Activated CD8-positive, alpha-beta T cell treated with anti-CD3 and anti-CD28 coated beads, Interleukin-2, amount 10 ng/mL, durations not matched to agents 7 days and 5 days (primary cell): ENCODE measurements around the gene LBHD2. TPM values are rescaled to one million over a fixed set of nuclear protein-coding genes. Genes with fewer than 3 reads are reported as not detected.

ENCODE experiments used
- ATAC-seq: fragments of 150-1000 bp; cut with Tn5 transposase; one replicate; pipeline ENCODE4 v1.10.0; 2021; ENCODE audit warnings: moderate library complexity
- CTCF ChIA-PET: fragments of 350-600 bp; sonication (Branson Sonifier 250); formaldehyde crosslinking; loops from one replicate; lab custom pipeline; 2021; ENCODE audit warnings: antibody characterized with exemption; lab: Charles Lee
- POLR2A ChIA-PET: fragments of 350-600 bp; sonication (Branson Sonifier 250); formaldehyde crosslinking; loops from one replicate; lab custom pipeline; 2021; ENCODE audit warnings: antibody characterized with exemption; lab: Charles Lee
- DNase-seq: peaks from one replicate; pipeline ENCODE4 v3.0.0-alpha.2; 2020
- H3K27ac Mint-ChIP-seq: one replicate; pipeline ENCODE4 v1.8.0; 2021; ENCODE audit warnings: mild to moderate bottlenecking, mixed read lengths
- H3K27me3 Mint-ChIP-seq: one replicate; pipeline ENCODE4 v1.8.0; 2021; ENCODE audit warnings: low read depth, mixed read lengths
- H3K36me3 Mint-ChIP-seq: one replicate; pipeline ENCODE4 v1.8.0; 2021; ENCODE audit warnings: low read depth, mixed read lengths
- H3K4me1 Mint-ChIP-seq: one replicate; pipeline ENCODE4 v1.8.0; 2021; ENCODE audit warnings: low read depth, mixed read lengths
- H3K4me3 Mint-ChIP-seq: one replicate; pipeline ENCODE4 v1.8.0; 2021; ENCODE audit warnings: mild to moderate bottlenecking, mixed read lengths
- H3K9me3 Mint-ChIP-seq: one replicate; pipeline ENCODE4 v1.8.0; 2022; ENCODE audit warnings: mixed read lengths; ENCODE audit not compliant: insufficient read depth
- total RNA-seq, 2 experiments: library from RNA; stranded (reverse); gene quantifications; one replicate each; pipeline ENCODE4 v1.2.3, GENCODE V29; 2021

LBHD2 gene
- total RNA-seq, 2 experiments from 2014 or later, result not detected

DNA sequence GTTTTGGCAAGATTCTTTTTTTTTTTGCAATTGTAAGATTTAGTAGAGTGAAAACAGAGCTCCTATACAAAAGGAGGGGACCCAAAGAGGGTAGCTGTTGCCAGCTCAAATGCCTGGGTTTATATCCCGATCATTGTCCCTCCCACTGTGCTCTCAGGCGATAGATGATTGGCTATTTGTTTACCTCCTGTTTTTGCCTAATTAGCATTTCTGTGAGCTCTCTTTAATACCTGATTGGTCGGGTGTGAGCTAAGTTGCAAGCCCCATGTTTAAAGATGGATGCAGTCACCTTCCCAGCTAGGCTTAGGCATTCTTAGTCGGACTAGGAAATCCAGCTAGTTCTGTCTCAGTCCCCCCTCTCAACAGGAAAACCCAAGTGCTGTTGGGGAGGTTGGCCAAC lies 12.4 kb downstream of the LBHD2 start:
- no peaks in the 10 kb centered on the region for H3K36me3 Mint-ChIP-seq
- H3K9me3 Mint-ChIP-seq, result no peaks in the 10 kb centered on the region
- DNase-seq, result no peak
- H3K4me1 Mint-ChIP-seq, result peaks cover 5% of the 10 kb centered on the region
- no peak overlapping the region for H3K4me3 Mint-ChIP-seq
- POLR2A ChIA-PET, result interaction anchor here (1.0 kb wide), 1 partner anchor 198 kb away, joined by 3 read pairs; no protein-coding TSS in a partner anchor
- peaks cover 3% of the 10 kb centered on the region for H3K27me3 Mint-ChIP-seq
- ATAC-seq, result no peak
- CTCF ChIA-PET, result interaction anchor here (1.1 to 3.8 kb wide), 2 partner anchors 9 to 22 kb away, joined by 3 to 36 read pairs; no protein-coding TSS in a partner anchor
- no peak overlapping the region for H3K27ac Mint-ChIP-seq

DNA sequence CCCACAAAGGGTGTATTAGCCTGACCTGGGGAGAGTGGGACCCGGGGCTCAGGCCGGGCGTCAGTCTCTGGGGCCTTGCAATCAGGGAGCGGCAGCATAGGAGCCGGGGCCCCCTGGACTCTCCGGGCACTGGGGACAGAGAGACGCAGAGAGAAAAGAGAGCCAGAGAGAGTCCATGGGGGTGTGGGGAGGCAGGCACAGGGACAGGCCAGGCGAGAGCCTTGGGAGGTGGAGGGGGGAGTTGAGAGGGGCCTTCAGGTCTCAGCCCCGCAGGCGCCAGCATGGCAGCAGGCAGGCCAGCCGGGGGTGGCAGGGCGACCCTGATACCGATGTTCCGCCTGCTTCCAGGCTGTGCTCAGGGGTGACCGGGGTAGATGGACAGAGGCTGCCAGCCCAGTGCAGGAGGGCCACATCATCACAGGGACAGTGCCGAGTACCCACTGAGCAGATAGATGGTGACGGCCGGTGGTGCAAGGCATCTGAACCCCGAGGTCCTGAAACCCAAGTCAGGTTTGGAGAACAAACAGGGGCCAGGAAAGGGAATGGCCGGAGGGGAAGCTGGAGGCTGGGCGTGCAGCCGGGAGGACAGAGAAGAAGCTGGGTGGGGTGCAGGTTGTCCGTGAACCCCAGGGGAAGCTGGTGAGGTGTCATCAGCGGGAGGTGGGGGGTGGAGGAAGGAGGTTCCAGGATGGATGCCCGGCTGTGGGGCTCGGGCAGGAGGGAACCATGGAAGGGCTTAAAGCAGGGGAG lies 13.4 kb downstream of the LBHD2 start:
- ATAC-seq (no peak), DNase-seq (no peak)
- Mint-ChIP-seq H3K36me3 (no peaks in the 10 kb centered on the region), H3K9me3 (no peaks in the 10 kb centered on the region), H3K4me3 (no peak overlapping the region), H3K27me3 (peaks cover 11% of the 10 kb centered on the region), H3K4me1 (no peaks in the 10 kb centered on the region), H3K27ac (no peak overlapping the region)
- ChIA-PET POLR2A (no interaction called here), CTCF (interaction anchor here (3.8 kb wide), 1 partner anchor 8 kb away, joined by 36 read pairs; no protein-coding TSS in a partner anchor)

DNA sequence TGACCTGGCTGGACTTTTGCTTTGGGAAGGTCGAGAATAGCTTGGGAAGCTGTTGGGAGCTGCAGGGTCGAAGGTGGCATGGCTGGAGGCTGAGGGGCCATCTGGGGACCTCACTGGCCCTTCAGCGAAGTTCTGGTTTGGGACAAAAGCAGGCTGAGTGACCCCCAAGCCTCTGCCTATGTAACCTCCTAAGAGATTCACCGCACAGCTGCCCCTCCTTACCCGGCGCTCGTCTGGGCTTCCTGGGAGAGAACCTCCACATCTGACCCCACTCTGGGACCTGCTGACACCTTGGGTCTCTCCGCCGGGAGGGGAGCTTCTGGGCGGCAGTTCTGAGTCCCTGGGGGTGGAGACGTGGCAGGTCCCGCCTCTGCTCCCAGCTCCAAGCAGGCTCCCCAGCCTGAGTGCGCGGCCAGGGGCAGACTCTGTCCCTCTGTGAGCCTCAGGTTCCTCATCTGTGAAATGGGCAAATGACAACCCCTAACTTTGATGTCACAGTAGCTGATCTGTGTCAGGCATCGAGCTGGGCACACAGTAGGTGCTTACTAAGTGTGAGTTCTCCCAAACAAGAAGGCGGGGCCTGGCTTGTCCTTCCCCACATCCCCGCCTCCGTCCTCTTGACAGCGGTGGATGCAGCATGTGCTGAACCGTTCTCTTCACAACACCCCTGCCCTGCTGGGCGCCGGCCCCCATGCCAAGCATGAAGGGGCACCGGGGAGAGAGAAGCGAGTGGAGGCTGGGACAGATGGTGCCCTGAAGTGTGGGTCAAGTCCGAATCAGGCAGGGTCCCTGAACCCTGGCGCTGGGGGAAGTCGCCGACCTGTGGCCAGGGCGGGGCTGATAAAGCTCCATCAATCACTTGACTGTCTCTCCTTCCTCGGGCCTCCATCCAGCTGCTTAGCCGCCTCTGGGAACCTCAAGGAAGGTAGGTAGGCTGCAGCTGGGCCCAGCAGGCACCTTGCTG lies 14.3 kb downstream of the LBHD2 start:
- Mint-ChIP-seq H3K9me3 (no peaks in the 10 kb centered on the region), H3K36me3 (no peaks in the 10 kb centered on the region), H3K27ac (no peak overlapping the region), H3K4me3 (no peak overlapping the region), H3K4me1 (no peaks in the 10 kb centered on the region), H3K27me3 (peaks cover 16% of the 10 kb centered on the region)
- ATAC-seq (no peak), DNase-seq (no peak)
- ChIA-PET CTCF (no interaction called here), POLR2A (no interaction called here)

DNA sequence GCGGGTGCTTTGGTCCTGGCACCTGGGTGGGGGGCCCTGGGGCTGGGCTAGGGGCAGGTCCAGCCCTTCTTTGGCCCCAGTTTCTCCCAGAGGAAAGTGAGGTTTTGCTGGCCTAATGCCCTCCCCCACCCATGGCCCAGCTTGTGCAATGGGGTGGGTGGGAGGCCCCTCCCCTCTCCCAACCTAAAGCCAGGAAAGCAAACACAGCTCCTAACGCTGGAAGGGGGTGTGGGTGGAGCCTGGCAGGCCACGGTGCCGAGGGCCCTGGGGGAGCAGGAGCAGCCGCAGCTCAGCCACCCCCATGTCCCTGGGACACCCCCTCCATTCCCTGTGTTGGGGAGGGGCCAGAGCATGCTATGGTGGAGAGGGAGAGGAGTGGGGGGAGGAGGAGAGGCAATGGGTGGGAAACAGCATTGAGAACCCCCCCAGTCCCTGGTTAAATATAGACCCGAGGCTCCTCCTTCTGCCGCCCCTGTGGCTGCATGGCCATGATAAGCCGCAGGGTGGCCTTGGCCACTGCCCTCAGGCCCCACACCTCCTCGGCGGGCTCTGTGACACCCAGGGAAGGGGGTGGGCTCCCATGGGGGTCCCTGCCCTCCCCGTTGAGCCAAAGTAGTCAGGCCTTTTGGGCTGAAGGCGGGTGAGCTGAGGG lies 15.2 kb downstream of the LBHD2 start:
- ATAC-seq, result no peak

DNA sequence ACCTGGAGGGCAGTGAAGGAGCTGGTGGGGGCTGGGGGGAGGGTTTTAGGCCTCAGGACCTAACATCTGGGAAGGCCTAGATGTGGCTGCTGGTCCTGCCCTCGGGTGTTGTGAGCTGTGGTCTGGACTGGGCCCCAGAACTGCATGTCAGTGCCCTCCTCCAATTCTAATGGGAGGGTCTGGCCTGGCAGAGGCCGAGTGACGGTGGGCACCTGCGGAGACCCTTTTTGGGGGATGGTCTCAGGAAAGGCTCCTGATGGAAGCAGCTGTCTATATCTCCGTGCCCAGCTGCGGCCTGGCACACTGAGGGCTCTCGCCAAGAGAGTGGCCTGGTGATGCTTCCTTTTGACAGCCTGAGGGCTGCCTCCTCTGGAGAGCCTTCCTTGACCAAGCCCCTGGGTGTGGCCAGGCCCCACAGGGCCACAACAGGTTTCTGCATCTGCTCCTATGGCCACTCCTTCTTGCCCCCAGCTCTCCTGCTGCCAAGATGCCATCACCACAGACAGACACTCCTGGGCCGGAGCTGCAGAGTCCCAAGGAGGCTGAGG lies 15.8 kb downstream of the LBHD2 start:
- ATAC-seq (no peak), DNase-seq (no peak)
- H3K9me3 Mint-ChIP-seq, result no peaks in the 10 kb centered on the region
- peaks cover 23% of the 10 kb centered on the region for H3K27me3 Mint-ChIP-seq
- POLR2A ChIA-PET, result no interaction called here
- CTCF ChIA-PET, result interaction anchor here (1.0 kb wide), 1 partner anchor 146 kb away, joined by 3 read pairs; no protein-coding TSS in a partner anchor
- H3K4me3 Mint-ChIP-seq, result no peak overlapping the region
- no peaks in the 10 kb centered on the region for H3K36me3 Mint-ChIP-seq
- H3K4me1 Mint-ChIP-seq, result peaks cover 3% of the 10 kb centered on the region
- H3K27ac Mint-ChIP-seq, result no peak overlapping the region

More for the DNA sequence above, 15.2 kb downstream of the LBHD2 start:
- Mint-ChIP-seq H3K9me3 (no peaks in the 10 kb centered on the region), H3K4me3 (no peak overlapping the region), H3K27me3 (peaks cover 21% of the 10 kb centered on the region), H3K36me3 (no peaks in the 10 kb centered on the region), H3K4me1 (peaks cover 3% of the 10 kb centered on the region), H3K27ac (no peak overlapping the region)
- DNase-seq, result no peak
- CTCF ChIA-PET, result interaction anchor here (1.0 kb wide), 1 partner anchor 147 kb away, joined by 3 read pairs; no protein-coding TSS in a partner anchor
- POLR2A ChIA-PET, result no interaction called here

DNA sequence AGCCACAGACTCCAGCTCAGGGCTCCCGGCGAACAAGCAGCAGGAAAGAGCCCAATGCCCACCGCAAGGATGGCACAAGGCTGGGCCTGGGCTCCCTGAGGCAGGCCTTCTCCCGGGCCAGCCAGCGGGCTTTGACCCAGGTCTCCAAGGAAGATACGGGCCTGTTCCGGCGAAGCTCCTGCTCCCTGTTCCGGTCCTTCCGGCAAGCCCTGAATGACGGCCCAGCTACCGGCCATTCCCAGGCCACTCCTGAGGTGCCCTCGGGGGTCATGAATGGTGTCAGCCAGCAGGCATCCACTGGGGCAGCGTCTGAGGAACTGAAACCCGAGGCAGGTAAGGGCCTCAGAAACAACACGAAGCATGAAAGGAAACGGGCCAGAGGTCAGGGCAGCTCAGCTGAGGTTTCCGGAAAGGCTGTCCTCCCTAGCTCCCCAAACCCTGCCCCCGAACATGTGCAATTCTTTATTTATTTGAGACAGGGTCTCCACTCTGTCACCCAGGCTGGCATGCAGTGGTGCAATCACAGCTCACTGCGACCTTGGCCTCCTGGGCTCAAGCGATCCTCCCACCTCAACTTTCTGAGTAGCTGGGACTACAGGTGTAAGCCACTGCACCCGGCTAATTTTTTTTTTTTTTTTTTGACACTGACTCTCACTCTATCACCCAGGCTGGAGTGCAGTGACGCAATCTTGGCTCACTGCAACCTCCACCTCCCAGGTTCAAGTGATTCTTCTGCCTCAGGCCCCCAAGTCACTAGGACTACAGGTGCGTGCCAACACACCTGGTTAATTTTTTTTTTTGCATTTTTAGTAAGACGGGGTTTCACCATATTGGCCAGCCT lies 16.5 kb downstream of the LBHD2 start:
- DNase-seq, result no peak
- ChIA-PET CTCF (interaction anchor here (1.0 kb wide), 1 partner anchor 146 kb away, joined by 3 read pairs; no protein-coding TSS in a partner anchor), POLR2A (no interaction called here)
- no peak overlapping the region for H3K27ac Mint-ChIP-seq
- no peaks in the 10 kb centered on the region for H3K9me3 Mint-ChIP-seq
- no peaks in the 10 kb centered on the region for H3K36me3 Mint-ChIP-seq
- no peak overlapping the region for H3K4me3 Mint-ChIP-seq
- H3K4me1 Mint-ChIP-seq, result peaks cover 6% of the 10 kb centered on the region
- ATAC-seq, result no peak
- peaks cover 28% of the 10 kb centered on the region for H3K27me3 Mint-ChIP-seq

DNA sequence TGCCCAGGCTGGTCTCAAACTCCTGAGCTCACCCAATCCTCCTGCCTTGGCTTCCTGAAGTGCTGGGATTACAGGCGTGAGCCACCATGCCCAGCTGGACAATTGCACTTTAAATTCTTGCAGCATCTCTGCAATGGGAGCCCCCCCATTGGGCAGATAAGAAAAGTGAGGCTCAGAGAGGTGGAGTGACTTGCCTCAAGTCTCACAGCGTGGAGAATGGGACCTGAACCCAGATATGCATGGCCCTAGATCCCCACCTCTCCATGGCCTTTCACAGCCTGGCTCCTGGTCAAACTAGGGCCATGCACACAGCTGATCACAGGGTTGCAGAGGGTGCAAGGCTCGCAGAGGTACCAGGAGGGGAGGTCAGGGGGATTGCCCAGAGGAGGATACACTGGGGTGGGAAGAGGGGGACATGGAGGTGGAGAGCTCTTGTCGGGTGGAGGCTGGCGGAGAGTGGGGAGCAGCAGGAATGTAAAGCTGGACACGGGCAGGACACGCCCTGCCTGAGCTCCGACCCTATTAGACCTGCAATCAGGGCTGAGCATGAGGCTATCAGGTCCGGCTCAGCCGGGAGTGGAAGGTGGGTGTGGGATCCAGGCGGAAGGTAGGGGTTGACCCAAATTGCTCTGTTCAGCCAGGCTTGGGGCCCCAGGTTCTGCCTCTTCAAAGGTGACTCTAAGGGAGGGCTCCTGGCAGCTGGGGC lies 17.4 kb downstream of the LBHD2 start:
- Mint-ChIP-seq H3K27ac (no peak overlapping the region), H3K4me1 (peaks cover 6% of the 10 kb centered on the region), H3K4me3 (no peak overlapping the region), H3K9me3 (no peaks in the 10 kb centered on the region), H3K27me3 (peaks cover 30% of the 10 kb centered on the region), H3K36me3 (no peaks in the 10 kb centered on the region)
- ATAC-seq (no peak), DNase-seq (no peak)
- ChIA-PET CTCF (no interaction called here), POLR2A (no interaction called here)

DNA sequence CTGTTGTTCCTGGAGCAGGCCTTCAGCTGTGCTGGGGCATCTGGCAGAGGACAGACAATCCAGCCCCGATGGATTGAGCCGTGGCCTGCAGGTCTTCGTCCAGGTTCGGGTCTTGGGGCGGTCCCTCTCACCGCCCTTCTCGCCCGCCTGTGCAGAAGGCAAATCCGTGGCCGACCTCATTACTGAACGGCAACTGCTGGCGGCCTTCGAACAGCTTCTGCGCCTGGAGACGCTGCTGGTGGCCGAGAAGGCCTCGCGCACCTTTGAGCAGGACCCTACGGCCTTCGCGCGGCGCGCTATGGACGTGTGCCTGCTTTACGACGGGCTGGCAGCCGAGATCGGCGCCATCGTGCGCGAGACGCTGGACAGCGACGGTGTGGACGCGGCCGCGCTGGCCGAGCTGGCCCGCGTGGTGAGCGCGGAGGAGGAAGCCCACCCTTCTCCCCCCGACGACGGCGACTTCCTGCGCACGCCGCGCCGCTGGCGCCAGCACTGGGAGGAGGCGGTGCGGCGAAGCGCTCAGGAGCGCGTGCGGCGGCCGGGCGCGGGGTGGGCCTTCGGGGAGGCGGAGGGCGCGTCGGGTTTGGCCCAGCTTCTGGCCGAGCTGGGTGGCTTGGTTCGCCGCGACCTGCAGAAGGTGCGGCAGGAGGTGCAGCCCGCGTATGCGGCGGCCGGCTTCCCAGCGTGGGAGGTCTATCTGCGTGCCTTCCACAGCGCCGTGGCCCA lies 18.1 kb downstream of the LBHD2 start:
- Mint-ChIP-seq H3K27ac (no peak overlapping the region), H3K36me3 (no peaks in the 10 kb centered on the region), H3K4me3 (no peak overlapping the region), H3K4me1 (peaks cover 6% of the 10 kb centered on the region), H3K27me3 (peaks cover 30% of the 10 kb centered on the region), H3K9me3 (no peaks in the 10 kb centered on the region)
- DNase-seq, result no peak
- no peak for ATAC-seq
- ChIA-PET CTCF (no interaction called here), POLR2A (interaction anchor here (0.7 kb wide), 1 partner anchor 923 kb away, joined by 3 read pairs; no protein-coding TSS in a partner anchor)

DNA sequence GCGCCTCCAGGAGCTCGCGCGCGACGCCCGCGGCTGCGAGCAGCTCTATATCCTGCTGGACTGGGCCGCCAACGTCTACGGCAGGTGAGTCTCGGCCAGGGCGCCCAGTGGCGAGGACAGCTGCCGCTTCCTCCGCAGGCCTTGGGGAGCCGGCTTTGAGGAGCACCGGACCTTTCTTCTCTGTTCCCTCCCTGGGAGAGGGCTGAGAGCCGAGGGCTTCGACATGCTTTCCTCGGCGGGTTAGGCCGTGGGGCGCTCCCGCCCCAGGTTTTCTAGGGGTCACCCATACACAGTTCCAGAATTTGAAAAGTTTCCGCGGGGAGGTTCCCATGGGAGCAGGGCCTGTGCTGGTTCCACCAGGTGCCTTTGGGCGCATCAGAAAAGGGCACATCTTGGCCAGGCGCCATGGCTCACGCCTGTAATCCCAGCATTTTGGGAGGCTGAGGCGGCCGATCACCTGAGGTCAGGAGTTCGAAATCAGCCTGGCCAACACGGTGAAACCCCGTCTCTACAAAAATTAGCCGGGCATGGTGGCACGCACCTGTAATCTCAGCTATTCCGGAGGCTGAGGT lies 18.8 kb downstream of the LBHD2 start:
- POLR2A ChIA-PET, result interaction anchor here (0.7 kb wide), 1 partner anchor 924 kb away, joined by 3 read pairs; no protein-coding TSS in a partner anchor
- CTCF ChIA-PET, result no interaction called here

More for the DNA sequence above, 18.8 kb downstream of the LBHD2 start:
- no peak for ATAC-seq
- Mint-ChIP-seq H3K4me1 (peaks cover 6% of the 10 kb centered on the region), H3K27me3 (peaks cover 30% of the 10 kb centered on the region), H3K4me3 (no peak overlapping the region), H3K27ac (no peak overlapping the region), H3K9me3 (no peaks in the 10 kb centered on the region), H3K36me3 (no peaks in the 10 kb centered on the region)
- no peak for DNase-seq
